ENCODE measurements around the gene SRSF12. TPM values are rescaled to one million over a fixed set of nuclear protein-coding genes. Genes with fewer than 3 reads are reported as not detected.

SRSF12 gene
- total RNA-seq, 1 experiment from 2014 or later: not detected

DNA sequence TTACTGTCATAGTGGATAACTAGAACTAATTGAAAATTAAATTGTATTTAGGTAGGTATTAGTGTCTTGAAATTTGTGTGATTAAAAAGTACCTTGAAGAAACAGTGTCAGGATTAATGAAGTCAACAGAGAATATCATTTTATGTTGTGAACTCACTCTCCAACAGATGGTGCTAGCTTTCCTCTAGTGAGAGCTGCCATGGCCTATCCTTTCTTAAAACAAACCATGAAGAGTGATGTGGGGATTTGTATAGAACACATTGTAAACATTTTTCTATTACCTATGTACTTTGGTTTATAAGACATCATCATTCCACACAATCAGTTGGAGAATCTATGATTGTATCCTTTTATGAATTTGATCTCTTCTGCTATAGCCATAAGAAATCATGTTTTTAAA, 4.8 kb upstream of the SRSF12 start:
- ChIA-PET POLR2A (interaction anchor here (0.5 kb wide), 1 partner anchor 42 kb away, joined by 3 read pairs; the partner anchor contains the start of gene PNRC1), RAD21 (ENCODE audit: low non-redundant PET in 1 of 2, low total read pairs in 2 of 2, uncharacterized antibody in 2 of 2, unreplicated experiment in 2 of 2) (no interaction called here), CTCF (interaction anchor here (0.9 to 2.1 kb wide), 8 partner anchors 15 to 250 kb away, joined by 3 to 19 read pairs (median 4); partner anchors contain the start of gene PM20D2)
- Histone ChIP-seq H3K4me1 (ENCODE audit: control insufficient read depth in 1 of 2, insufficient read depth in 2 of 2, low read length in 2 of 2) (peaks cover 0 to 8% of the 10 kb centered on the region in 2 experiments; a peak in 2 of 4 replicates), H3K9ac (ENCODE audit: low read length) (no peak overlapping the region), H3K9me2 (ENCODE audit: insufficient read depth) (no peaks in the 10 kb centered on the region), H3K27ac (ENCODE audit: low read depth, low read length) (no peak overlapping the region), H4K20me1 (ENCODE audit: insufficient read depth) (no peaks in the 10 kb centered on the region), H3K27me3 (ENCODE audit: insufficient read depth, low read length) (no peaks in the 10 kb centered on the region), H3K4me3 (replicated peaks in 1 of 2; ENCODE audit: low read depth in 1 of 2, low read length in 2 of 2) (no peak overlapping the region), H3K36me3 (ENCODE audit: control insufficient read depth in 1 of 2, insufficient read depth in 2 of 2, low read length in 2 of 2) (no peaks in the 10 kb centered on the region), H3K9me3 (ENCODE audit: control insufficient read depth in 1 of 2, insufficient read depth in 1 of 2, low read depth in 1 of 2, low read length in 2 of 2) (no peaks in the 10 kb centered on the region), H2AFZ (ENCODE audit: low read depth, low read length, poor library complexity, severe bottlenecking) (peak overlapping the region; percentile 8), H3K79me2 (ENCODE audit: insufficient read depth, low read length) (no peaks in the 10 kb centered on the region), H3K4me2 (ENCODE audit: low read length) (no peak overlapping the region)
- TF ChIP-seq ATF3 (IDR thresholded peaks at IDR 0.05): no peak
- TF ChIP-seq ZFX (IDR thresholded peaks at IDR 0.05): no peak
- no peak for TF ChIP-seq CBX3 (IDR thresholded peaks at IDR 0.05; ENCODE audit: low read depth)
- TF ChIP-seq, protein P1, sequence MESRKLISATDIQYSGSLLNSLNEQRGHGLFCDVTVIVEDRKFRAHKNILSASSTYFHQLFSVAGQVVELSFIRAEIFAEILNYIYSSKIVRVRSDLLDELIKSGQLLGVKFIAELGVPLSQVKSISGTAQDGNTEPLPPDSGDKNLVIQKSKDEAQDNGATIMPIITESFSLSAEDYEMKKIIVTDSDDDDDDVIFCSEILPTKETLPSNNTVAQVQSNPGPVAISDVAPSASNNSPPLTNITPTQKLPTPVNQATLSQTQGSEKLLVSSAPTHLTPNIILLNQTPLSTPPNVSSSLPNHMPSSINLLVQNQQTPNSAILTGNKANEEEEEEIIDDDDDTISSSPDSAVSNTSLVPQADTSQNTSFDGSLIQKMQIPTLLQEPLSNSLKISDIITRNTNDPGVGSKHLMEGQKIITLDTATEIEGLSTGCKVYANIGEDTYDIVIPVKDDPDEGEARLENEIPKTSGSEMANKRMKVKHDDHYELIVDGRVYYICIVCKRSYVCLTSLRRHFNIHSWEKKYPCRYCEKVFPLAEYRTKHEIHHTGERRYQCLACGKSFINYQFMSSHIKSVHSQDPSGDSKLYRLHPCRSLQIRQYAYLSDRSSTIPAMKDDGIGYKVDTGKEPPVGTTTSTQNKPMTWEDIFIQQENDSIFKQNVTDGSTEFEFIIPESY (IDR thresholded peaks at IDR 0.05; ENCODE audit: extremely low read depth, insufficient replicate concordance, low read length): no peak
- no peak for TF ChIP-seq JUND (IDR thresholded peaks at IDR 0.05)
- TF ChIP-seq RAD21 (IDR thresholded peaks at IDR 0.05; ENCODE audit: low read depth): peak; percentile 82
- TF ChIP-seq, protein P2, sequence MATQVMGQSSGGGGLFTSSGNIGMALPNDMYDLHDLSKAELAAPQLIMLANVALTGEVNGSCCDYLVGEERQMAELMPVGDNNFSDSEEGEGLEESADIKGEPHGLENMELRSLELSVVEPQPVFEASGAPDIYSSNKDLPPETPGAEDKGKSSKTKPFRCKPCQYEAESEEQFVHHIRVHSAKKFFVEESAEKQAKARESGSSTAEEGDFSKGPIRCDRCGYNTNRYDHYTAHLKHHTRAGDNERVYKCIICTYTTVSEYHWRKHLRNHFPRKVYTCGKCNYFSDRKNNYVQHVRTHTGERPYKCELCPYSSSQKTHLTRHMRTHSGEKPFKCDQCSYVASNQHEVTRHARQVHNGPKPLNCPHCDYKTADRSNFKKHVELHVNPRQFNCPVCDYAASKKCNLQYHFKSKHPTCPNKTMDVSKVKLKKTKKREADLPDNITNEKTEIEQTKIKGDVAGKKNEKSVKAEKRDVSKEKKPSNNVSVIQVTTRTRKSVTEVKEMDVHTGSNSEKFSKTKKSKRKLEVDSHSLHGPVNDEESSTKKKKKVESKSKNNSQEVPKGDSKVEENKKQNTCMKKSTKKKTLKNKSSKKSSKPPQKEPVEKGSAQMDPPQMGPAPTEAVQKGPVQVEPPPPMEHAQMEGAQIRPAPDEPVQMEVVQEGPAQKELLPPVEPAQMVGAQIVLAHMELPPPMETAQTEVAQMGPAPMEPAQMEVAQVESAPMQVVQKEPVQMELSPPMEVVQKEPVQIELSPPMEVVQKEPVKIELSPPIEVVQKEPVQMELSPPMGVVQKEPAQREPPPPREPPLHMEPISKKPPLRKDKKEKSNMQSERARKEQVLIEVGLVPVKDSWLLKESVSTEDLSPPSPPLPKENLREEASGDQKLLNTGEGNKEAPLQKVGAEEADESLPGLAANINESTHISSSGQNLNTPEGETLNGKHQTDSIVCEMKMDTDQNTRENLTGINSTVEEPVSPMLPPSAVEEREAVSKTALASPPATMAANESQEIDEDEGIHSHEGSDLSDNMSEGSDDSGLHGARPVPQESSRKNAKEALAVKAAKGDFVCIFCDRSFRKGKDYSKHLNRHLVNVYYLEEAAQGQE (IDR thresholded peaks at IDR 0.05; ENCODE audit: low read depth): no peak
- TF ChIP-seq SP1 (IDR thresholded peaks at IDR 0.05; ENCODE audit: low read depth): no peak
- no peak for TF ChIP-seq SRF (IDR thresholded peaks at IDR 0.05; ENCODE audit: low read depth)
- no peak for TF ChIP-seq FOSL1 (IDR thresholded peaks at IDR 0.05; ENCODE audit: low read depth)
- no peak for TF ChIP-seq SIN3A (IDR thresholded peaks at IDR 0.05; ENCODE audit: low read depth)
- TF ChIP-seq POLR2AphosphoS5 (IDR thresholded peaks at IDR 0.05; ENCODE audit: low read depth, low read length): no peak
- no peak for TF ChIP-seq ELF1 (IDR thresholded peaks at IDR 0.05; ENCODE audit: borderline replicate concordance, low read depth)
- TF ChIP-seq, protein P3, sequence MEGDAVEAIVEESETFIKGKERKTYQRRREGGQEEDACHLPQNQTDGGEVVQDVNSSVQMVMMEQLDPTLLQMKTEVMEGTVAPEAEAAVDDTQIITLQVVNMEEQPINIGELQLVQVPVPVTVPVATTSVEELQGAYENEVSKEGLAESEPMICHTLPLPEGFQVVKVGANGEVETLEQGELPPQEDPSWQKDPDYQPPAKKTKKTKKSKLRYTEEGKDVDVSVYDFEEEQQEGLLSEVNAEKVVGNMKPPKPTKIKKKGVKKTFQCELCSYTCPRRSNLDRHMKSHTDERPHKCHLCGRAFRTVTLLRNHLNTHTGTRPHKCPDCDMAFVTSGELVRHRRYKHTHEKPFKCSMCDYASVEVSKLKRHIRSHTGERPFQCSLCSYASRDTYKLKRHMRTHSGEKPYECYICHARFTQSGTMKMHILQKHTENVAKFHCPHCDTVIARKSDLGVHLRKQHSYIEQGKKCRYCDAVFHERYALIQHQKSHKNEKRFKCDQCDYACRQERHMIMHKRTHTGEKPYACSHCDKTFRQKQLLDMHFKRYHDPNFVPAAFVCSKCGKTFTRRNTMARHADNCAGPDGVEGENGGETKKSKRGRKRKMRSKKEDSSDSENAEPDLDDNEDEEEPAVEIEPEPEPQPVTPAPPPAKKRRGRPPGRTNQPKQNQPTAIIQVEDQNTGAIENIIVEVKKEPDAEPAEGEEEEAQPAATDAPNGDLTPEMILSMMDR (IDR thresholded peaks at IDR 0.05 in 2 of 3, conservative IDR thresholded peaks at IDR 0.05 in 1 of 3; ENCODE audit: borderline replicate concordance in 1 of 3, insufficient read depth in 1 of 3, low read depth in 2 of 3, low read length in 2 of 3): peak; percentile 38 to 61 (median 55); a peak in 4 of 6 replicates
- no peak for TF ChIP-seq POLR2A (IDR thresholded peaks at IDR 0.05; ENCODE audit: borderline replicate concordance, extremely low read depth, insufficient read depth, insufficient read length)
- no peak for TF ChIP-seq ZNF274 (IDR thresholded peaks at IDR 0.05; ENCODE audit: low read depth, low read length)
- TF ChIP-seq YY1 (IDR thresholded peaks at IDR 0.05; ENCODE audit: extremely low read depth, insufficient replicate concordance, low read depth, low read length): no peak
- intact Hi-C loops (cut with micrococcal nuclease): loop anchor here (1.0 to 10.0 kb wide), 3 partner anchors 120 to 492 kb away; no protein-coding TSS in a partner anchor
- DNase-seq (ENCODE audit: low read depth, low spot score): peak; percentile 21
- peak; percentile 90 for ATAC-seq
- no TSS peak for BruUV-seq (replicated peaks)
